H1 (cell line): ENCODE data around the gene SORCS3. TPM values are rescaled to one million over a fixed set of nuclear protein-coding genes. Genes with fewer than 3 reads are reported as not detected.

ENCODE experiments used
- CTCF ChIA-PET: fragments of 300-600 bp; sonication (Branson Sonifier 250); formaldehyde crosslinking; loops from one replicate; lab custom pipeline; 2021; ENCODE audit not compliant: partially characterized antibody; lab: Charles Lee
- POLR2A ChIA-PET: fragments of 300-600 bp; sonication (Branson Sonifier 250); formaldehyde crosslinking; loops from one replicate; lab custom pipeline; 2021; ENCODE audit warnings: inconsistent platforms; ENCODE audit not compliant: partially characterized antibody; lab: Charles Lee
- DNase-seq, 2 experiments: peaks; one replicate each; pipeline versions ENCODE4 v3.0.0 to v3.0.0-alpha.2; 2010 to 2022; ENCODE audit warnings: low spot score in 2 of 2, low read depth in 1 of 2, mixed read lengths in 1 of 2
- FAIRE-seq: peaks from 2 replicates; lab custom pipeline; 2011; peaks lifted over from hg19 to GRCh38; lab: Jason Lieb, UNC
- H2AFZ ChIP-seq: 2 replicates; pipeline ENCODE4 v1.8.1; 2012; ENCODE audit warnings: low read length, inconsistent platforms
- H2AK5ac ChIP-seq: 2 replicates; pipeline ENCODE4 v1.6.1; 2013; ENCODE audit warnings: low read depth, low read length
- H2BK120ac ChIP-seq: replicated peaks from 2 replicates; pipeline ENCODE3; 2013; ENCODE audit warnings: low read depth, low read length, inconsistent platforms
- H2BK12ac ChIP-seq: 2 replicates; pipeline ENCODE4 v1.6.1; 2013; ENCODE audit warnings: low read depth, low read length
- H2BK15ac ChIP-seq: 2 replicates; pipeline ENCODE4 v1.6.1; 2013; ENCODE audit warnings: low read length
- H2BK20ac ChIP-seq: 2 replicates; pipeline ENCODE4 v1.6.1; 2013; ENCODE audit warnings: low read length
- H2BK5ac ChIP-seq: 2 replicates; pipeline ENCODE4 v1.6.1; 2013; ENCODE audit warnings: low read depth, low read length
- H3K14ac ChIP-seq: 2 replicates; pipeline ENCODE4 v1.6.1; 2013; ENCODE audit warnings: inconsistent platforms; ENCODE audit not compliant: insufficient read length
- H3K18ac ChIP-seq: 2 replicates; pipeline ENCODE4 v1.6.1; 2013; ENCODE audit warnings: low read length; ENCODE audit errors: extremely low read depth
- H3K23ac ChIP-seq: 2 replicates; pipeline ENCODE4 v1.6.1; 2013; ENCODE audit warnings: inconsistent platforms; ENCODE audit not compliant: insufficient read length
- H3K23me2 ChIP-seq: 2 replicates; pipeline ENCODE4 v1.6.1; 2013; ENCODE audit warnings: low read depth, low read length
- H3K27ac ChIP-seq: 2 replicates; pipeline ENCODE4 v1.6.1; 2011; ENCODE audit warnings: low read depth, low read length, inconsistent platforms
- H3K27me3 ChIP-seq, 4 experiments: replicated peaks in 1 of 4; 1 replicate in 1 of 4; 2 replicates in 3 of 4; pipeline versions ENCODE4 v1.6.1 to v1.8.1; 2011 to 2013; ENCODE audit warnings: low read length in 3 of 4, mild to moderate bottlenecking in 3 of 4, inconsistent platforms in 2 of 4, mixed read lengths in 2 of 4, moderate library complexity in 1 of 4; ENCODE audit not compliant: control insufficient read depth in 3 of 4, insufficient read depth in 3 of 4; ENCODE audit errors: extremely low read depth in 1 of 4
- H3K36me3 ChIP-seq, 4 experiments: 2 replicates each; pipeline versions ENCODE4 v1.6.1 to v1.8.1; 2011 to 2013; ENCODE audit warnings: mild to moderate bottlenecking in 4 of 4, low read length in 3 of 4, moderate library complexity in 2 of 4, control low read depth in 1 of 4, inconsistent platforms in 1 of 4; ENCODE audit not compliant: insufficient read depth in 4 of 4, control insufficient read depth in 2 of 4
- H3K4ac ChIP-seq: replicated peaks from 2 replicates; pipeline ENCODE3; 2013; ENCODE audit warnings: low read length, low read depth, mixed read lengths, inconsistent platforms; ENCODE audit not compliant: insufficient read length
- H3K4me1 ChIP-seq, 4 experiments: replicated peaks in 1 of 4; 1 replicate in 1 of 4; 2 replicates in 3 of 4; pipeline versions ENCODE4 v1.6.1 to v1.8.1; 2011 to 2013; ENCODE audit warnings: low read length in 3 of 4, inconsistent platforms in 2 of 4, mixed read lengths in 1 of 4; ENCODE audit not compliant: insufficient read depth in 4 of 4, control insufficient read depth in 3 of 4
- H3K4me2 ChIP-seq, 2 experiments: 2 replicates each; pipeline versions ENCODE4 v1.6.1 to v1.8.1; 2011 to 2013; ENCODE audit warnings: low read depth in 2 of 2, low read length in 2 of 2, control low read depth in 1 of 2, inconsistent platforms in 1 of 2, mild to moderate bottlenecking in 1 of 2; ENCODE audit not compliant: insufficient read depth in 1 of 2
- H3K4me3 ChIP-seq, 4 experiments: fragments of 200-600, 300-600 bp in 1 of 4; sonication (generic), shearing (Covaris generic), sonication (Bioruptor Twin) in 1 of 4; 2 replicates each; pipeline versions ENCODE4 v1.5.1 to v1.8.1; 2011 to 2016; ENCODE audit warnings: low read length in 4 of 4, low read depth in 3 of 4, control low read depth in 2 of 4, inconsistent platforms in 2 of 4, mild to moderate bottlenecking in 2 of 4, mixed read lengths in 1 of 4, moderate library complexity in 1 of 4; ENCODE audit not compliant: insufficient read depth in 2 of 4; ENCODE audit errors: extremely low read depth in 1 of 4
- H3K56ac ChIP-seq: replicated peaks from 2 replicates; pipeline ENCODE3; 2013; ENCODE audit warnings: low read depth, mild to moderate bottlenecking, mixed read lengths, low read length, inconsistent platforms; ENCODE audit not compliant: insufficient read length
- H3K79me1 ChIP-seq: 2 replicates; pipeline ENCODE4 v1.6.1; 2013; ENCODE audit warnings: low read depth, low read length, control low read depth
- H3K79me2 ChIP-seq, 2 experiments: 2 replicates each; pipeline versions ENCODE4 v1.6.1 to v1.8.1; 2012 to 2013; ENCODE audit warnings: low read length in 2 of 2, mild to moderate bottlenecking in 2 of 2, inconsistent platforms in 1 of 2; ENCODE audit not compliant: insufficient read depth in 2 of 2, control insufficient read depth in 1 of 2
- H3K9ac ChIP-seq, 4 experiments: replicated peaks in 1 of 4; 1 replicate in 1 of 4; 2 replicates in 3 of 4; pipeline versions ENCODE4 v1.6.1 to v1.8.1; 2011 to 2013; ENCODE audit warnings: low read depth in 3 of 4, low read length in 3 of 4, control low read depth in 2 of 4, mild to moderate bottlenecking in 2 of 4, moderate library complexity in 2 of 4, inconsistent platforms in 1 of 4; ENCODE audit errors: extremely low read depth in 1 of 4
- H3K9me3 ChIP-seq, 2 experiments: 2 replicates each; pipeline versions ENCODE4 v1.6.1 to v1.8.1; 2012 to 2013; ENCODE audit warnings: mild to moderate bottlenecking in 2 of 2, moderate library complexity in 2 of 2, control low read depth in 1 of 2, inconsistent platforms in 1 of 2, low read depth in 1 of 2, low read length in 1 of 2, mixed read lengths in 1 of 2; ENCODE audit not compliant: insufficient read depth in 2 of 2
- H4K20me1 ChIP-seq, 2 experiments: replicated peaks in 1 of 2; 2 replicates each; pipeline versions ENCODE3 to v1.8.1; 2011 to 2013; ENCODE audit warnings: inconsistent platforms in 2 of 2, low read length in 2 of 2, mild to moderate bottlenecking in 1 of 2; ENCODE audit not compliant: insufficient read depth in 2 of 2, control insufficient read depth in 1 of 2
- H4K5ac ChIP-seq: 2 replicates; pipeline ENCODE4 v1.6.1; 2013; ENCODE audit warnings: low read length, low read depth, mixed read lengths, inconsistent platforms; ENCODE audit not compliant: insufficient read length
- H4K8ac ChIP-seq: 2 replicates; pipeline ENCODE4 v1.8.0; 2013; ENCODE audit warnings: mild to moderate bottlenecking, moderate library complexity, low read length, inconsistent platforms; ENCODE audit not compliant: insufficient read depth; ENCODE audit errors: extremely low read depth
- H4K91ac ChIP-seq: replicated peaks from 2 replicates; pipeline ENCODE3; 2013; ENCODE audit warnings: low read length, mixed read lengths, inconsistent platforms; ENCODE audit not compliant: insufficient read length
- CBX5 ChIP-seq: fragments of 300-800, 300-1000 bp; sonication (generic); IDR thresholded peaks from 2 replicates; pipeline ENCODE4 v1.7.1; 2016; ENCODE audit warnings: antibody characterized with exemption, low read length, low read depth
- EP300 ChIP-seq, 2 experiments: IDR thresholded peaks; 1 replicate in 1 of 2; 2 replicates in 1 of 2; pipeline ENCODE4 v1.6.1; 2011 to 2012; ENCODE audit warnings: low read depth in 2 of 2, low read length in 2 of 2, mild to moderate bottlenecking in 2 of 2, borderline replicate concordance in 1 of 2, inconsistent platforms in 1 of 2, moderate library complexity in 1 of 2
- SAP30 ChIP-seq: fragments of 300-600 bp; sonication (generic); IDR thresholded peaks from 2 replicates; pipeline ENCODE4 v1.7.1; 2012; ENCODE audit warnings: low read length, moderate library complexity, mild to moderate bottlenecking, inconsistent platforms; ENCODE audit not compliant: insufficient read depth, insufficient replicate concordance
- TBP ChIP-seq: IDR thresholded peaks from 2 replicates; pipeline ENCODE4 v1.6.1; 2011; ENCODE audit warnings: low read depth, low read length, improper control_type of control experiment
- WGBS, 2 experiments: shearing (Covaris generic) in 1 of 2; methylation state at CpG; one replicate each; pipeline versions ENCODE4 v1.1.6 to v1.1.7; 2013 to 2015; ENCODE audit warnings: low lambda C conversion rate in 2 of 2, mixed read lengths in 2 of 2, inconsistent platforms in 1 of 2, low coverage in 1 of 2, missing lambda C conversion rate in 1 of 2; ENCODE audit not compliant: insufficient replicate concordance in 2 of 2, insufficient coverage in 1 of 2, insufficient read length in 1 of 2; ENCODE audit errors: extremely low coverage in 1 of 2, missing lambda C conversion rate in 1 of 2; 5-methylcytosine and 5-hydroxymethylcytosine counted together
- polyA plus RNA-seq, 7 experiments: library from polyadenylated mRNA; depleted of rRNA in 3 of 7; stranded (reverse) in 5 of 7; unstranded in 2 of 7; fragments of >200 nt in 5 of 7; fragments of 200-250 nt in 2 of 7; gene quantifications; 1 replicate in 5 of 7; 2 replicates in 1 of 7; 4 replicates in 1 of 7; pipeline versions ENCODE4 v1.2.1 to v1.2.3, GENCODE V29; 2011 to 2013; ENCODE audit warnings: missing spikeins in 2 of 7, mixed read lengths in 2 of 7
- total RNA-seq: library from RNA; stranded (reverse); fragmentation: NEBNext Ultra II Directional; extraction: Animal tissue kit (Norgen Biotek cat#: 25700); gene quantifications from 2 replicates; pipeline ENCODE4 v1.2.1, GENCODE V29; 2021
- TF ChIP-seq, protein P1 (sequence below): IDR thresholded peaks from 2 replicates; pipeline ENCODE4 v1.6.1; 2011; ENCODE audit warnings: low read depth, mild to moderate bottlenecking, low read length; ENCODE audit not compliant: insufficient read depth

Gene SORCS3
- total and polyA plus RNA-seq, 2 of the 8 experiments (the other 6 are each of a cell fraction or from before 2014, with no cell fraction given), result 0.26 to 0.88 TPM

DNA sequence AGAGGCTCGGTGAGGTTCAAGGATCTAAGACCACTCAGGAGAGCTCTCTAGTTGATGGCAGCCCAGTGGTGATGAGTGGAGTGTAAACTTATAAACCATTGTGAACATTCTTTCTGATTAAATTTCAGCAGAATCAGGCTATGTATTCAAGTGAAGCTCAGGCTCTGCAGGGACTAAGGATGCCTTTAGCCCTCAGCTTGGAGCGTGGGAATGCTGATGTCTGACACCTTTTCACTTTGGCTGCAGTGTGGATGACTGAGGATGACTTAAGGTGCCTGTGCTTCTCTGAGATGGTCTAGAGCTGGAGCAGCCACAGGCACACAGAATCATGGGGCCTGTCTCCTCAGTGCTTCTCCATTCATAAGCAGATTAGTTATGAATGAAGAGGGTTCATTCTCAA lies 150.4 kb downstream of the SORCS3 start:
- Histone ChIP-seq H3K18ac (no peak overlapping the region), H3K9ac (no peak overlapping the region), H2BK15ac (no peak overlapping the region), H3K9me3 (no peaks in the 10 kb centered on the region), H3K27me3 (no peaks in the 10 kb centered on the region), H3K27ac (no peak overlapping the region), H3K4me2 (no peak overlapping the region), H2BK120ac (no peak overlapping the region), H2AK5ac (no peak overlapping the region), H3K4ac (no peak overlapping the region), H3K79me1 (no peaks in the 10 kb centered on the region), H2BK20ac (no peak overlapping the region), H4K20me1 (no peaks in the 10 kb centered on the region), H3K14ac (no peak overlapping the region), H3K23ac (no peak overlapping the region), H4K91ac (no peak overlapping the region), H3K4me3 (no peak overlapping the region), H4K5ac (no peak overlapping the region), H3K79me2 (no peaks in the 10 kb centered on the region), H2BK5ac (no peak overlapping the region), H3K56ac (no peak overlapping the region), H3K4me1 (peaks cover 0 to 3% (median 0%) of the 10 kb centered on the region in 4 experiments; a peak in 1 of 7 replicates), H2AFZ (no peak overlapping the region), H2BK12ac (no peak overlapping the region), H4K8ac (no peak overlapping the region), H3K23me2 (no peaks in the 10 kb centered on the region; the same call in 1 of the 2 replicates), H3K36me3 (no peaks in the 10 kb centered on the region)
- TF ChIP-seq, protein P1, sequence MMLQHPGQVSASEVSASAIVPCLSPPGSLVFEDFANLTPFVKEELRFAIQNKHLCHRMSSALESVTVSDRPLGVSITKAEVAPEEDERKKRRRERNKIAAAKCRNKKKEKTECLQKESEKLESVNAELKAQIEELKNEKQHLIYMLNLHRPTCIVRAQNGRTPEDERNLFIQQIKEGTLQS, result no peak
- TF ChIP-seq TBP, result no peak
- no peak for TF ChIP-seq SAP30
- TF ChIP-seq CBX5, result no peak
- no peak for TF ChIP-seq EP300 (IDR thresholded peaks at IDR 0.05; ENCODE audit: borderline replicate concordance in 1 of 2, low read depth in 2 of 2, low read length in 2 of 2)
- DNase-seq (no peak), FAIRE-seq (no peak)
- ChIA-PET POLR2A (no interaction called here), CTCF (interaction anchor here (0.7 to 1.6 kb wide), 4 partner anchors 12 to 152 kb away, joined by 3 to 5 read pairs (median 3); no protein-coding TSS in a partner anchor)
- WGBS, 2 experiments, result 78% methylated on average over 2 of the region's 2 CpGs; no CpG with 5 or more reads in 1 of the 2 experiments
